Kidney glomerular epithelial cell (primary cell): ENCODE results near the gene ATP5F1D.

Source experiments
- DNase-seq: peaks from one replicate; lab custom pipeline; 2025; lab: John Stamatoyannopoulos, UW

ATP5F1D gene

GRCh38 chr19:1283207-1283916 is 41.8 kb downstream of the ATP5F1D start:
- DNase-seq: no peak

DNA sequence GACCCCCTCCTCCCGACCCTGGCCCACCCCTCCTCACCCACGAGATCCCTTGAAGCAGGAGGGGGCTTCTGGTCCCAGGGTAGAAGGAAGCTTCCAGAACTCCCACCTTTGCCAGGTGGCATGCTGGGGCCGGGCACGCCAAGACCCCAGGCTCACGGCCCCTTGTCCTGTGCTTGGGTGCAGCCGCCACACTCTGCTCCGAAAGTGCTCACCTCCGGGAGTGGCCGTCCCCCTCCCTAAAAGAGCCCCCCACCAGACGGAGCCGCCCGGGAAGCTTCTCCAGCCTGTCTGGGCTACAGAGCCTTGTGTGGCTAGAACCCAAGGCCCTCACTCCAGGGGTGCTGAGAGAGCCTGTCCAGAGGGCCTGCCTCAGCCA is 42.4 kb downstream of the ATP5F1D start:
- DNase-seq: no peak

GRCh38 chr19:1284293-1284978 is 42.9 kb downstream of the ATP5F1D start:
- DNase-seq: no peak

- DNase-seq: no peak
Observed at GRCh38 chr19:1284979-1285736, 43.6 kb downstream of the ATP5F1D start.

- no peak for DNase-seq
Observed at GRCh38 chr19:1285737-1286360, 44.3 kb downstream of the ATP5F1D start, which contains the start of gene EFNA2. Gene EFNA2, plus strand, starts transcription at chr19:1285873. Its CDS starts 296 bp downstream, at chr19:1286169.

DNA sequence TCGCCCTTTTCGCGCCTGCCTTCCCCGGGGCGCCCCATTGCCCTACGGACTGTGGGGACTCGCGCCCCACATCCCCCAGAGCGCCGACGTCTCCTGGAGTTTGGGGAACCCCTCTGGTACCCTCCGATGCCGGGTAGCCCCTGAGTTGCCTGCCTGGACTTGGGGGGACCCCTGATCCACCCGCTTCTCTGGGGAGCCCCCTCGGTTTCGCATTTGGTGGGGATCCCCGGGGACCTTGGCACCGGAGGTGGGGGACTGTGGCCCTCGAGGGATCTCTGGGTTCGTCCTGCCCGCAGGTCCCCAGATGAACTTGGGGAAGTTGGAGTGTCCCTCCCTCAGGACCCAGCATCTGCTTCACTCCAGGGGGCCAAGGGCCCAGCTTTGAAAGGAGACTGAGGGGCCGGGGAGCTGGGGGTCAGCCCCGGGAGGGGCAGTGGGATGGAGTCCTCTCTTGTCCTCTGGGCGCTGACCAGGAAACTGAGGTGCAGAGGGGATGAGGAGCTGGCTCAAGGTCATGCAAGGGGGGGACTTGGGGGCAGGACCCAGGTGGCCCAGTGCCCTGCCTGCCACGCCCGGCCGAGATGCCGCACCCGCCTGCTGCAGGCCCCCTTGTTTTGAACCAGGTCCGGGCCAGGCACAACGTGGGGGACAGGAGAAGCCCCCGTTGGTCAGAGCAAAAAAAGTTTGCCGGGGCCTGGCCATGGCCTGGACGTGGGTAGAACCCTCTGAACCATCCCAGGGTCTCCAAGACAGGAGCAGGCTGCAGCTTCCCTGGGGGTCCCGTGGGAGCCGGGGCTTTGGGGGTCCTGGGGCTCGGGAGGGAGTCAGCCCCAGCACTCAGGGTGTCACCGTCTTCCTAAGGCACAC is 45.2 kb downstream of the ATP5F1D start:
- DNase-seq: no peak

DNA sequence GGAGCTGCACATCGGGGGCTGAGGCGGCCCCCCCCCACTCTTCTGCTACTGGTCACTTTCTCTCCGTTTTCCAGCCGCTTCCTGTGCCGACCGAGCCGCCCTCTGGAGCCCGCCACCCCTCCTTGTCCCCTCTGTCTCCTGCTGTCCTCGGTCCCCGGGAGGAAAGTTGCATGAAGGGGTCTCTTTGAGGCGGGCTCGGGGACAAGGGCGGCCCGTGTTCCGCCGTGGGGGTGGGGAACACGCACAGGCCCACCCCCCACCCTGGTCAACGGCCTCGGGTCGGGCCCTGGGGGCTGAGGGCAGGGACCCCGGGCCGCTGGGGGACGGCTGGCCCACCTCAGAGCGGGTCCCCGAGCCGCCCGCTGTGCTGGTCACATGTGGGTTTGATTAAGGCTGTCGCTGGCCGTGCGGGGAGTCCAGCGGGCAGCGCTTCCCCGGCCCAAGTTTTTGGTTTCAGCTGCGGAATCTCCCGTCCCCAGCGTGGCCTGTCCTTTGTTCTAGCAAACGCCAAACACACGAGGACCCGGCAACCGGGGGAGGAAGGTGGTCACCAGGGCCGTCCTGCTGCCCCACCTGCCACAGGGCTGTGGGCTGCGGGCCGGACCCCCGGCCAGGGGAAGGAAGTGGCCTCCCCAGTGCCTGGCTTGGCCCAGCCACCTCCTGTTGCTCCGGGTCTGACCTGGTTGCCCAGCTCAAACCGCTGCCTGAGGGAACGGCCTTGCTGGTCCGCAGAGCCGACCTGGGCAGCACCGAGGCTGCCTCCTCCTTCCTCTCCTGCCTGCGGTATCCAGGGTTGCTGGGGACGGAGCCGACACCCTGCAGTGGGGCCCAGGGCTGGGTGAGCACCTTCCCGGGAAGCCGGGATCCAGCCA is 46.0 kb downstream of the ATP5F1D start:
- no peak for DNase-seq

GRCh38 chr19:1288226-1288612 is 46.7 kb downstream of the ATP5F1D start:
- DNase-seq: no peak

DNA sequence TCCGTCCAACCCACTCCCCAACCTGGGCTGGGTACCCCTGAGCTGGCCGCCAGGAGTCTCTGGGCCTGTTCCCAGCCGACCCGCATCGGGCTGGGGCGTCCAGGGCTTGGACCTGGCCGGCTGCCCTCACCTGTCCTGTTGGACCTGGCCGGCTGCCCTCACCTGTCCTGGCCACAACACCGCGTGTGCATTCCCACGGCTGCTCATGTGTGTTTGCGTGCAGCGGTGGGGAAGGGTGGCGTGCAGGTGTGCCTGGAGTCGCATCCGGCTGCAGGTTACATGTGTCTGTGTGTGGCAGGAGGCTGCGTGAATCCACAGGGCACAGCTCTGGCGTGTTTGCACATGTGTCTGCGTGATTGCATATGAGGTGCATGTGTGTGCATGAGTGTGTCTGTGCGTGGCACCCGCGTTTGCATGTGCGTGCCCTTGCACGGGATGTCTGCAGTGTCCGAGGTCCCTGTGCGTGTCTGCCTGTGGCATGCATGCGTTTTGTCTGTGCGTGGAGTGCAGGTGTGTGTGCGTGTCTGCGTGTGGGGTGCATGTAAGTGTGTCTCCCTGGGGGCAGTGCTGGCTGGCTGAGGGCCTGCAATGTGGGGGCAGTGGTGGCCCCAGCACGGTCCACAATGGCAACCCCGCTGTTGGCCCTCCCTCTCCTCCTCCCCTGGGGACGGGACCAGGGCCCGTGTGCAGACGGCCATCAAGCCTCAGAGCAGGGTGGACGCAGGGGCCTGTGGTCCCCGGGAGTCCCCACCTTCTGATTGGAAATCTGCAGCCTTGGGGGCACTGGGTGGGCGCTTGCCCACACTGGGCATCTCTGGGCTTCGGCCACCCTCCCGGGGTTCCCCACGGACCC is 47.5 kb downstream of the ATP5F1D start:
- no peak for DNase-seq

DNA sequence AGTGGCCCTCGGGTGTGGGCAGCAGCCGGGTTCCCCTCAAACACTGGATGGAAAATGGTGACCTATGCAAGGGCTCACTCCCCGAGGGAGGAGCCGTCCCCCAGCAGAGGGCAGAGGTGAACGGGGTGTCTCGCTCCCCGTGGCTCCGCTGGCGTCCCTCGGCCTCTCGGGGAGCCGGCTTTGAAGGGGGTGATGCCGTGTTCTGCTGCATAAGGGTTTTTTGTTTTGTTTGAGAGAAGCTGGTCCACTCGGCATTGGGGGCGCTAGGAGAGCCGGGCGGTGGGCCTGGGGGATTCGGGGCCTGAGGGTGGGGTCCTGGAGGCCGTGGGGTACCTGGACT is 48.1 kb downstream of the ATP5F1D start:
- DNase-seq: no peak

- DNase-seq: no peak
Observed at GRCh38 chr19:1290196-1290702, 48.7 kb downstream of the ATP5F1D start.

- no peak for DNase-seq
Observed at GRCh38 chr19:1290703-1291651, 49.4 kb downstream of the ATP5F1D start.

DNA sequence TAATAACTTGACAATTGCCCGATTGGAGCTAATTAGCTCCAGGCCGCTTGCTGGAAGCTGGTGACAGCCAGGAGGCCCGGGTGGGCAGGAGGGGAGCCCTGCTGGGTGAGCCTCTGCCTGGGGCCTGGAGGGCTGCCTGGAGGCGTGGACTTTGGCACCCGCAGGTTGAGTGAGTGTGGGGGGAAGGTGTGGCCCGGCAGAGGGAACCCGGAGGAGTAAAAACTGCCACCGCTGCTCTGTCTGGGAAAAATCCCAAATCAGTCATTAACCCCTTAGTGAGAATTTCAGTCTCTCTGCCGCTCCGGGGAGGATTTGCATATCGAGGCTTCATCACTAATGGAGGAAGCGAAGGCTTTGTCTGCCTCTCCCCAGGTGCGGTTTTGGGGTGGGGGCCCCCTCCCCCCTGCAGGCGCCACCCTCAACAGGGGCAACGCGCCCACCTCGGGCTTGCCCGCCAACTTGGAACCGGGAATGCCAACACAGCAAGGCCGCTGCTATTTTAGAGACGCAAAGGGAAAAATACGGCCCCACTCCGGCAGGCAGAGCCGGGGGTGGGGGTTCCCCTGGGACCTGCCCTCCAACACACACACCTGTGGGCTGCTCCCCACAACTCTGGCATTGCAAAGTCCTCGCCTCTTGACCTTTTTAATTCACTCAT is 50.3 kb downstream of the ATP5F1D start:
- DNase-seq: no peak

DNA sequence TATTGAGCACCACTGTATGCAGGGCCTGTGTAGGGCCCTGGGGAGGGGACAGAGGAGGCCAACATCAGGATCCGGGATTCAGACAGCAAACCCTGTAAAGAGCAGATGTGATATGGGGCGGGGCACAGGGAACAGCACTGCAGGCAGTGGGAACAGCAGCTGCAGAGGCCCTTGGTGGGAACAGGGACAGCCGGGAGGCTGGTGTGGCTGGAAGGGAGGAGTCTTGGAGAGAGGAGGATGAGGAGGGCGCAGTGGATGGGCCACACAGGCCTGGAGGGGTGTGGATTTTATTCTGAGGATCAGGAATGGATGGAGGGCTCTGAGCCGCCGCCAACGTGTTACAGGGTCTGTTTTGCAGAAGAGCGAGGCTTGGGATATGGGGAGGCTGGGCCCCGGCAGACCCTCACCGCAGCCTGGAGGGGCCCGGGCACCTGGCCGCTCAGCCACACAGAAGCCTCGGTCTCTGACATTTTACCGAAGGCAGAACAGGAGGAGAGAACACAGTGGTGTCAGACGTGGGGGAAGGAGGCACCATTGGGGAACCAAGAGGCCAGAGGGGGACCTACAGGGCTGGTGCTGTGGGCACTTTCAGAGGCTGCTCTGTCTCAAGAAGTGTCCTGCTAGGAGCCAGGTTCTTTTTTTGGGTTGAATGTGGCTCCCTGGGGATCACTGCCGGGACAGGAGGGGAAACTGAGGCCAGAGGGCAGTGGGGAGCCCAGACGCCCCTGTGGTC is 51.0 kb downstream of the ATP5F1D start:
- DNase-seq: no peak

DNA sequence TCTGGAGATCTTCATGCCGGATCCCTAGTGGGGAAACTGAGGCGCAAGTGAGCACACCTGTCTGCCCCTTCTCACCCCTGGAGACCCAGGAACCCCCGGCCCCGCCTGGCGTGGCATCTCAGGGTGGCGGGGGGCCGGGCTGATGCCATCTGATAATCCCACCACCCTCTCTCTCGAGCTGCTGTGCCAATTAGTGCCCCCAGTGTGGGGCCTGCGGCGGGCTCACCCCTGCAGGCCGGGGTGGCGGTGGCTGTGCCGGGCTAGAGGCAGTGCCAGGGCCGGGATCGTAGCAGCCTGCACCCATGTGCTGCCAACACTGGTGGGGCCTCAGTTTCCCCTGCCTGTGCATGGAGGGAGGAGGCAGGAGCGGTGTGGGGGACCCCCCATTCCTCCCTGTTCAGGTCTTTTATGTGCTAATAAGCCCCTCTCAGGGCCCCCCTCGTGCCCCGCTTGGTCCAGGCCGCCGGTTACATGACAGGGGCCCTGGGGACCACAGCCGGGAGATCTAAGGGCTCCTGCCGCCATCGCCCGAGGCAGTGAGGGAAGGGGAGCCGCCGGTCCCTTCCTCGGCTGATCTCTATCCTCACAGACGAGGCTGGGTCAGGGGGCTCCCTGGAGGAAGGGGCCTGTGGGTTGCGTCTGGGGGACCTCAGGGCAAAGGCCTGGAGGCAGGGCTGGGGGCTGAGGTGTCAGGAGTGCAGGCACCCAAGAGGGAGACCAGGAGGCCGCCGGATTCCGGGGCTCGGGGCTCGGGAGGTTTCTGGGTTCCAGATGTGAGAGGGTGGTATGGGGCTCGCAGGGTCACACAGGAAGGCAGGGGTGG is 52.4 kb downstream of the ATP5F1D start:
- DNase-seq: no peak
